ENCODE measurements around the gene KCNK6.
"Not testable (repeated sequence)": the region's sequence is repeated elsewhere in the genome, so short reads cannot be mapped to it uniquely, and the experiment has no call there.

The KCNK6 gene

GRCh38 chr19:38362076-38362945 is 42.7 kb downstream of the KCNK6 start:
- Histone ChIP-seq H3K27ac (ENCODE audit: low read depth, low read length, poor library complexity, severe bottlenecking) (no peak overlapping the region), H2AFZ (ENCODE audit: low read length) (no peak overlapping the region), H3K36me3 (ENCODE audit: insufficient read depth, low read length) (no peaks in the 10 kb centered on the region), H3K4me3 (ENCODE audit: low read depth, low read length, poor library complexity, severe bottlenecking) (peak overlapping the region; percentile 72), H3K9me3 (ENCODE audit: low read length) (no peaks in the 10 kb centered on the region), H3K27me3 (ENCODE audit: insufficient read depth, low read length) (peaks cover 12% of the 10 kb centered on the region; the same call in 1 of the 2 replicates), H3K4me1 (ENCODE audit: insufficient read depth, low read length, severe bottlenecking) (peaks cover 8% of the 10 kb centered on the region), H3F3A (ENCODE audit: insufficient read depth, low read length) (no peaks in the 10 kb centered on the region), H3K9ac (ENCODE audit: low read length) (peak overlapping the region; percentile 39; the same call in 1 of the 2 replicates), H3K79me2 (ENCODE audit: insufficient read depth, low read length) (no peaks in the 10 kb centered on the region), H3K9me2 (ENCODE audit: low read depth, low read length) (no peaks in the 10 kb centered on the region), H4K20me1 (ENCODE audit: insufficient read depth, low read length) (no peaks in the 10 kb centered on the region), H3K4me2 (ENCODE audit: low read length) (peak overlapping the region; percentile 95)
- TF ChIP-seq, protein P1, sequence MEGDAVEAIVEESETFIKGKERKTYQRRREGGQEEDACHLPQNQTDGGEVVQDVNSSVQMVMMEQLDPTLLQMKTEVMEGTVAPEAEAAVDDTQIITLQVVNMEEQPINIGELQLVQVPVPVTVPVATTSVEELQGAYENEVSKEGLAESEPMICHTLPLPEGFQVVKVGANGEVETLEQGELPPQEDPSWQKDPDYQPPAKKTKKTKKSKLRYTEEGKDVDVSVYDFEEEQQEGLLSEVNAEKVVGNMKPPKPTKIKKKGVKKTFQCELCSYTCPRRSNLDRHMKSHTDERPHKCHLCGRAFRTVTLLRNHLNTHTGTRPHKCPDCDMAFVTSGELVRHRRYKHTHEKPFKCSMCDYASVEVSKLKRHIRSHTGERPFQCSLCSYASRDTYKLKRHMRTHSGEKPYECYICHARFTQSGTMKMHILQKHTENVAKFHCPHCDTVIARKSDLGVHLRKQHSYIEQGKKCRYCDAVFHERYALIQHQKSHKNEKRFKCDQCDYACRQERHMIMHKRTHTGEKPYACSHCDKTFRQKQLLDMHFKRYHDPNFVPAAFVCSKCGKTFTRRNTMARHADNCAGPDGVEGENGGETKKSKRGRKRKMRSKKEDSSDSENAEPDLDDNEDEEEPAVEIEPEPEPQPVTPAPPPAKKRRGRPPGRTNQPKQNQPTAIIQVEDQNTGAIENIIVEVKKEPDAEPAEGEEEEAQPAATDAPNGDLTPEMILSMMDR (IDR thresholded peaks at IDR 0.05; ENCODE audit: low read length), result no peak
- TF ChIP-seq EZH2 (IDR thresholded peaks at IDR 0.05; ENCODE audit: borderline replicate concordance, low read length), result no peak

- H3K9me2 ChIP-seq (ENCODE audit: low read depth, low read length); H3K79me2 ChIP-seq (ENCODE audit: insufficient read depth, low read length); H3K9me3 ChIP-seq (ENCODE audit: low read length); H3F3A ChIP-seq (ENCODE audit: insufficient read depth, low read length); H3K4me1 ChIP-seq (ENCODE audit: insufficient read depth, low read length, severe bottlenecking); H3K9ac ChIP-seq (ENCODE audit: low read length); H4K20me1 ChIP-seq (ENCODE audit: insufficient read depth, low read length); H3K36me3 ChIP-seq (ENCODE audit: insufficient read depth, low read length); H3K27ac ChIP-seq (ENCODE audit: low read depth, low read length, poor library complexity, severe bottlenecking); H2AFZ ChIP-seq (ENCODE audit: low read length): not testable (repeated sequence)
- H3K4me2 ChIP-seq (ENCODE audit: low read length), result peak overlapping the region; percentile 95
- H3K27me3 ChIP-seq (ENCODE audit: insufficient read depth, low read length), result peaks cover 12% of the 10 kb centered on the region; the same call in 1 of the 2 replicates
- peak overlapping the region; percentile 72 for H3K4me3 ChIP-seq (ENCODE audit: low read depth, low read length, poor library complexity, severe bottlenecking)
Measured at GRCh38 chr19:38362946-38363688, 43.5 kb downstream of the KCNK6 start.

DNA sequence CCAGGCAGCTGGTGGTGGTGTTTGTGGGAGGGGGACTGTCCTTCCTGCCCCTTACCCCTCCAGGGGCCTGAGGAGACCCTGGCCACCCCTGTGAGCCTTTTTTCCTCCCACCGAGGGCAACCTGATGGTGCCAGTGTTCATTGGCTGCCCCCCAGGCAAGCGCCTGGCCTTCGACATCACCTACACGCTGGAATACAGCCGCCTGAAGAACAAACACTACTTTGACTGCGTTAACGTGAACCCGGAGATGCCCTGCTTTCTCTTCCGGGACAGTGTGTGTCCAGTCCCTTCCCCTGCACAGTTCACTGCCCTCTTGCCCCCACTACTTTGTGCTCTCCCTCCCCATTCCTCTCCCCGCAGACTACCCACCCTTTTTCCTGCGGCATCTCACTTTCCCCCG is 47.4 kb downstream of the KCNK6 start:
- H3F3A ChIP-seq (ENCODE audit: insufficient read depth, low read length), result no peaks in the 10 kb centered on the region

More for the DNA sequence above, 47.4 kb downstream of the KCNK6 start:
- Histone ChIP-seq H3K4me3 (ENCODE audit: low read depth, low read length, poor library complexity, severe bottlenecking) (no peak overlapping the region), H3K79me2 (ENCODE audit: insufficient read depth, low read length) (no peaks in the 10 kb centered on the region), H3K4me1 (ENCODE audit: insufficient read depth, low read length, severe bottlenecking) (peaks cover 8% of the 10 kb centered on the region), H2AFZ (ENCODE audit: low read length) (no peak overlapping the region), H4K20me1 (ENCODE audit: insufficient read depth, low read length) (no peaks in the 10 kb centered on the region), H3K9ac (ENCODE audit: low read length) (no peak overlapping the region), H3K9me3 (ENCODE audit: low read length) (no peaks in the 10 kb centered on the region), H3K4me2 (ENCODE audit: low read length) (no peak overlapping the region), H3K9me2 (ENCODE audit: low read depth, low read length) (no peaks in the 10 kb centered on the region), H3K36me3 (ENCODE audit: insufficient read depth, low read length) (no peaks in the 10 kb centered on the region), H3K27me3 (ENCODE audit: insufficient read depth, low read length) (peaks cover 6% of the 10 kb centered on the region; the same call in 1 of the 2 replicates), H3K27ac (ENCODE audit: low read depth, low read length, poor library complexity, severe bottlenecking) (no peak overlapping the region)
- TF ChIP-seq EZH2 (IDR thresholded peaks at IDR 0.05; ENCODE audit: borderline replicate concordance, low read length), result no peak
- TF ChIP-seq, protein P1 (IDR thresholded peaks at IDR 0.05; ENCODE audit: low read length), result no peak
